Measurements from ENCODE around the gene AFF1.

Gene AFF1

GRCh38 chr4:87150498-87151261 is 215.9 kb downstream of the AFF1 start:
- DNase-seq (ENCODE audit: low read depth in 2 of 2), result peak; percentile 58 to 67

GRCh38 chr4:87151730-87152129 is 216.9 kb downstream of the AFF1 start:
- peak in 1 of 2 experiments; percentile 24 for DNase-seq (ENCODE audit: low read depth in 2 of 2)

GRCh38 chr4:87152310-87153041 is 217.7 kb downstream of the AFF1 start:
- no peak for DNase-seq (ENCODE audit: low read depth in 2 of 2)

GRCh38 chr4:87153078-87153870 is 218.5 kb downstream of the AFF1 start:
- no peak for DNase-seq (ENCODE audit: low read depth in 2 of 2)

GRCh38 chr4:87165892-87166291 is 231.1 kb downstream of the AFF1 start:
- DNase-seq (ENCODE audit: low read depth in 2 of 2), result no peak

- DNase-seq (ENCODE audit: low read depth in 2 of 2), result no peak
Measured at GRCh38 chr4:87166296-87166854, 231.6 kb downstream of the AFF1 start.

GRCh38 chr4:87171944-87172343 is 237.1 kb downstream of the AFF1 start:
- DNase-seq (ENCODE audit: low read depth in 2 of 2), result no peak

GRCh38 chr4:87174672-87175071 is 239.9 kb downstream of the AFF1 start:
- no peak for DNase-seq (ENCODE audit: low read depth in 2 of 2)

GRCh38 chr4:87179751-87180150 is 244.9 kb downstream of the AFF1 start:
- DNase-seq (ENCODE audit: low read depth in 2 of 2), result no peak

- no peak for DNase-seq (ENCODE audit: low read depth in 2 of 2)
Measured at GRCh38 chr4:87180767-87181166, 246.0 kb downstream of the AFF1 start.

- no peak for DNase-seq (ENCODE audit: low read depth in 2 of 2)
Measured at GRCh38 chr4:87185146-87185870, 250.5 kb downstream of the AFF1 start.

- peak; percentile 78 for DNase-seq (ENCODE audit: low read depth in 2 of 2)
Measured at GRCh38 chr4:87188048-87188447, 253.2 kb downstream of the AFF1 start.

- no peak for DNase-seq (ENCODE audit: low read depth in 2 of 2)
Measured at GRCh38 chr4:87188932-87189331, 254.1 kb downstream of the AFF1 start.

Data from fibroblast of skin of left quadriceps (primary cell).